Body of pancreas (tissue), 4 donors: Measurements from ENCODE around the gene TRMT44.

Experiments used
- CTCF ChIP-seq, 7 experiments: fragments of 450-650 bp in 4 of 7; fragments of 200-600 bp in 3 of 7; sonication (generic) in 3 of 7; IDR thresholded peaks; one replicate each; pipeline ENCODE4 v1.5.1; 2016 to 2019; ENCODE audit warnings: antibody characterized with exemption in 7 of 7
- POLR2A ChIP-seq, 3 donors: fragments of 450-650 bp; IDR thresholded peaks; one replicate each; pipeline ENCODE4 v1.6.1; 2016; ENCODE audit warnings: antibody characterized with exemption in 3 of 3, mild to moderate bottlenecking in 2 of 3

- TF ChIP-seq CTCF (IDR thresholded peaks at IDR 0.05) (no peak), POLR2A (IDR thresholded peaks at IDR 0.05) (no peak)
Observed at GRCh38 chr4:8513931-8514330, 73.4 kb downstream of the TRMT44 start.
